K562 (cell line): Measurements from ENCODE around the gene DCTN2. TPM values are rescaled to one million over a fixed set of nuclear protein-coding genes. Genes with fewer than 3 reads are reported as not detected.

Experiments
- CHD2 ChIP-seq: IDR thresholded peaks from 2 replicates; pipeline ENCODE4 v1.6.1; 2011; ENCODE audit warnings: low read depth, low read length
- EGR1 ChIP-seq: fragments of 450-650 bp; conservative IDR thresholded peaks from 2 replicates; pipeline ENCODE4 v1.6.1; 2017; ENCODE audit warnings: mild to moderate bottlenecking
- ELF2 ChIP-seq: fragments of 250-450 bp; sonication (Bioruptor Pico); IDR thresholded peaks from 2 replicates; pipeline ENCODE4 v1.5.0; 2021; ENCODE audit warnings: mild to moderate bottlenecking
- EP400 ChIP-seq: fragments of 450-650 bp; IDR thresholded peaks from 2 replicates; pipeline ENCODE4 v1.6.1; 2017; ENCODE audit warnings: antibody characterized with exemption, mild to moderate bottlenecking, moderate library complexity
- ERF ChIP-seq: fragments of 450-650 bp; formaldehyde crosslinking; IDR thresholded peaks from 2 replicates; pipeline ENCODE4 v1.4.0; 2020; ENCODE audit warnings: mild to moderate bottlenecking, mixed read lengths
- FOS ChIP-seq: IDR thresholded peaks from 3 replicates; pipeline ENCODE4 v1.6.1; 2011; ENCODE audit not compliant: insufficient read length; ENCODE audit errors: extremely low read depth
- HDAC8 ChIP-seq: fragments of 450-650 bp; IDR thresholded peaks from 2 replicates; pipeline ENCODE4 v1.6.1; 2016; ENCODE audit warnings: mild to moderate bottlenecking, missing genetic modification characterization, moderate library complexity, missing compliant biosample characterization
- LCOR ChIP-seq: sonication (generic); formaldehyde crosslinking; IDR thresholded peaks from 2 replicates; pipeline ENCODE4 v1.8.0; 2022; ENCODE audit warnings: mild to moderate bottlenecking, missing genetic modification reagents
- MBD2 ChIP-seq: sonication (generic); IDR thresholded peaks from 2 replicates; pipeline ENCODE4 v1.6.1; 2016; ENCODE audit warnings: low read depth, borderline replicate concordance
- NELFE ChIP-seq: IDR thresholded peaks from 2 replicates; pipeline ENCODE4 v1.6.1; 2011; ENCODE audit warnings: mild to moderate bottlenecking; ENCODE audit not compliant: insufficient read depth, insufficient read length
- NR2F6 ChIP-seq: fragments of 450-650 bp; formaldehyde crosslinking; IDR thresholded peaks from 2 replicates; pipeline ENCODE4 v1.4.0; 2020; ENCODE audit warnings: mild to moderate bottlenecking
- OTX1 ChIP-seq: fragments of 450-650 bp; formaldehyde crosslinking; IDR thresholded peaks from 2 replicates; pipeline ENCODE4 v1.4.0; 2022; ENCODE audit warnings: mild to moderate bottlenecking
- PHTF2 ChIP-seq: fragments of 250-450 bp; sonication (Bioruptor Pico); IDR thresholded peaks from 2 replicates; pipeline ENCODE4 v1.5.0; 2021; ENCODE audit warnings: mild to moderate bottlenecking
- RBBP5 ChIP-seq: fragments of 200-600 bp; sonication (generic); IDR thresholded peaks from 2 replicates; pipeline ENCODE4 v1.6.1; 2012; ENCODE audit warnings: borderline replicate concordance, mild to moderate bottlenecking, low read length, control low read depth, inconsistent platforms; ENCODE audit not compliant: insufficient read depth, poor library complexity, severe bottlenecking
- SIN3B ChIP-seq: fragments of 450-650 bp; IDR thresholded peaks from 2 replicates; pipeline ENCODE4 v1.6.1; 2017; ENCODE audit warnings: low read depth, mild to moderate bottlenecking, moderate library complexity
- SNAPC5 ChIP-seq: fragments of 250-450 bp; sonication (Bioruptor Pico); IDR thresholded peaks from 2 replicates; pipeline ENCODE4 v1.8.0; 2021; ENCODE audit warnings: moderate library complexity, mild to moderate bottlenecking, inconsistent platforms
- SUPT5H ChIP-seq: fragments of 450-650 bp; IDR thresholded peaks from 2 replicates; pipeline ENCODE4 v1.6.1; 2016
- ZNF609 ChIP-seq: sonication (generic); formaldehyde crosslinking; IDR thresholded peaks from 2 replicates; pipeline ENCODE4 v1.8.1; 2023; ENCODE audit warnings: missing genetic modification reagents, mild to moderate bottlenecking, borderline replicate concordance
- ZNF830 ChIP-seq: fragments of 250-450 bp; sonication (Bioruptor Pico); IDR thresholded peaks from 2 replicates; pipeline ENCODE4 v1.5.0; 2021; ENCODE audit warnings: mild to moderate bottlenecking
- ZZZ3 ChIP-seq: fragments of 450-650 bp; IDR thresholded peaks from 2 replicates; pipeline ENCODE4 v1.6.1; 2016; ENCODE audit warnings: antibody characterized with exemption, mild to moderate bottlenecking, moderate library complexity
- polyA plus RNA-seq, 8 experiments: library from polyadenylated mRNA; depleted of rRNA in 4 of 8; stranded (reverse) in 5 of 8; unstranded in 3 of 8; fragments of >200 nt; fragmentation: Nextera tagmentation in 2 of 8; fragmentation: Illumina TruSeq in 1 of 8; extraction: Ambion mirVana in 2 of 8; extraction: Trizol in 1 of 8; gene quantifications; 2 replicates each; pipeline versions ENCODE4 v1.2.1 to v1.2.3, GENCODE V29; 2011 to 2014; ENCODE audit warnings: inconsistent platforms in 1 of 8, missing spikeins in 1 of 8
- total RNA-seq, 7 experiments: library from RNA; depleted of rRNA in 6 of 7; stranded (reverse); fragments of >200 nt in 6 of 7; fragmentation: Illumina TruSeq in 2 of 7; extraction: Trizol in 2 of 7; gene quantifications; 2 replicates each; pipeline versions ENCODE4 v1.2.1 to v1.2.3, GENCODE V29; 2011 to 2021; ENCODE audit warnings: low replicate concordance in 1 of 7
- TF ChIP-seq, protein P1 (sequence below): sonication (generic); formaldehyde crosslinking; IDR thresholded peaks from 2 replicates; pipeline ENCODE4 v1.8.1; 2023; ENCODE audit warnings: mild to moderate bottlenecking, missing genetic modification reagents

DCTN2 gene
- total and polyA plus RNA-seq, 9 of the 15 experiments (the other 6 are each of a cell fraction or from before 2014, with no cell fraction given): 43.6 to 270 (median 125) TPM

DNA sequence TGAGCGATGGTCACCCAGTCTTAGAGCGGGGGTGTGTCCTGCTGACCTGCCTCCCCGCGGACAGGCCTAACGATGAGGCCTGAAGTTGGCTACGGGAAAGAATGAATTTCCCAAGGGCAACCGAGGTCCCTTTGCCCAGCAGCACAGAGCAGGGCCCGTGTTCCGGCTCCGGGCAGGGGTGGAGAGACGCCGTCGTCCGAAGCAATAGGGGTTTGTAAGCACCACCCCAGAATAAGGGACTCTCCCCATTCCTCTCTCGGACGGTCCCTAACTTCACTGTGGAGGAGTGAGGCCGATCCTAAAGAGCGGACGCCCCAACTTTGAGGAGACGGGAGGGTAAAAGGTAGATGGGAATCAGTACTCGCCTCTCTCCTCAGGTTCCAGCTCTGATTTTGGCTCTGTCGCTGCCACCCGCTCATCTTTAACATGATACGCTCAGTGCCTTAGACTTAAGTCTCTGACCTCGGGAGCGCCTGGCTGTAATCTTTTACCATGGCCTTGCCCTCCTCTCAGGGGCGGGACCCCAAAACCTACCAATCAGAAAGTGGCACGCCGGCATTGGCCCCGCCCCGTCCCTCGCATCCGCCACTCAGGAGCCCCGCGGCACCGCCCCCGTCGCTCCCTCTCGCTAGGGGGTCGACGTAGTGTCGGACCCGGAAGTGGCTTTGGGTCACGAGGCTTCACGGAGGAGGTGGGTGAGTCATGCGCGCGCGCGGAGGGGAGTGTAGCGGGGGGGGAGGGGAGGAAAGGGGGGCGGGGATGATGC is 26.8 kb downstream of the DCTN2 start, which contains the start of gene DDIT3 (continued):
- TF ChIP-seq EGR1: peak; percentile 89
- peak; percentile 76 for TF ChIP-seq RBBP5
- TF ChIP-seq NR2F6 (CRISPR knock-in tag): peak; percentile 26; the same call in 1 of the 2 replicates
- no peak for TF ChIP-seq SNAPC5 (CRISPR knock-in tag)
- peak; percentile 83; the same call in 1 of the 2 replicates for TF ChIP-seq ERF
- TF ChIP-seq FOS: peak; percentile 79
- peak; percentile 90 for TF ChIP-seq EP400
- TF ChIP-seq ZNF609 (CRISPR knock-in tag): no peak
- 0 out of 2 replicates have a peak, but pooled peaks have one; percentile 38 for TF ChIP-seq ZNF830 (CRISPR knock-in tag)
- peak; percentile 63 for TF ChIP-seq NELFE
- TF ChIP-seq, protein P1, sequence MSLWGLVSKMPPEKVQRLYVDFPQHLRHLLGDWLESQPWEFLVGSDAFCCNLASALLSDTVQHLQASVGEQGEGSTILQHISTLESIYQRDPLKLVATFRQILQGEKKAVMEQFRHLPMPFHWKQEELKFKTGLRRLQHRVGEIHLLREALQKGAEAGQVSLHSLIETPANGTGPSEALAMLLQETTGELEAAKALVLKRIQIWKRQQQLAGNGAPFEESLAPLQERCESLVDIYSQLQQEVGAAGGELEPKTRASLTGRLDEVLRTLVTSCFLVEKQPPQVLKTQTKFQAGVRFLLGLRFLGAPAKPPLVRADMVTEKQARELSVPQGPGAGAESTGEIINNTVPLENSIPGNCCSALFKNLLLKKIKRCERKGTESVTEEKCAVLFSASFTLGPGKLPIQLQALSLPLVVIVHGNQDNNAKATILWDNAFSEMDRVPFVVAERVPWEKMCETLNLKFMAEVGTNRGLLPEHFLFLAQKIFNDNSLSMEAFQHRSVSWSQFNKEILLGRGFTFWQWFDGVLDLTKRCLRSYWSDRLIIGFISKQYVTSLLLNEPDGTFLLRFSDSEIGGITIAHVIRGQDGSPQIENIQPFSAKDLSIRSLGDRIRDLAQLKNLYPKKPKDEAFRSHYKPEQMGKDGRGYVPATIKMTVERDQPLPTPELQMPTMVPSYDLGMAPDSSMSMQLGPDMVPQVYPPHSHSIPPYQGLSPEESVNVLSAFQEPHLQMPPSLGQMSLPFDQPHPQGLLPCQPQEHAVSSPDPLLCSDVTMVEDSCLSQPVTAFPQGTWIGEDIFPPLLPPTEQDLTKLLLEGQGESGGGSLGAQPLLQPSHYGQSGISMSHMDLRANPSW (CRISPR knock-in tag): peak; percentile 78; the same call in 1 of the 2 replicates
- TF ChIP-seq CHD2: peak; percentile 63
- TF ChIP-seq SUPT5H: peak; percentile 99
- peak; percentile 67; the same call in 1 of the 2 replicates for TF ChIP-seq HDAC8 (tag)
- peak; percentile 10; the same call in 1 of the 2 replicates for TF ChIP-seq OTX1 (CRISPR knock-in tag)
- TF ChIP-seq MBD2: peak; percentile 86
- TF ChIP-seq LCOR: peak; percentile 97
- peak; percentile 49; the same call in 1 of the 2 replicates for TF ChIP-seq SIN3B
- TF ChIP-seq ELF2: peak; percentile 69
- no peak for TF ChIP-seq ZZZ3
- TF ChIP-seq PHTF2: peak; percentile 86; the same call in 1 of the 2 replicates
